ENCODE data around the gene EPHA4.

- TF ChIP-seq CTCF (IDR thresholded peaks at IDR 0.05) (peak in 3 of 6 experiments; percentile 45 to 52 (median 46)), POLR2A (IDR thresholded peaks at IDR 0.05) (no peak)
Measured at GRCh38 chr2:221570321-221570935, 1.7 kb downstream of the EPHA4 start.

Data from thyroid gland (tissue), 4 donors.